ENCODE results near the gene KCP.
"Not testable (repeated sequence)": the region's sequence is repeated elsewhere in the genome, so short reads cannot be mapped to it uniquely, and the experiment has no call there.

Gene KCP

DNA sequence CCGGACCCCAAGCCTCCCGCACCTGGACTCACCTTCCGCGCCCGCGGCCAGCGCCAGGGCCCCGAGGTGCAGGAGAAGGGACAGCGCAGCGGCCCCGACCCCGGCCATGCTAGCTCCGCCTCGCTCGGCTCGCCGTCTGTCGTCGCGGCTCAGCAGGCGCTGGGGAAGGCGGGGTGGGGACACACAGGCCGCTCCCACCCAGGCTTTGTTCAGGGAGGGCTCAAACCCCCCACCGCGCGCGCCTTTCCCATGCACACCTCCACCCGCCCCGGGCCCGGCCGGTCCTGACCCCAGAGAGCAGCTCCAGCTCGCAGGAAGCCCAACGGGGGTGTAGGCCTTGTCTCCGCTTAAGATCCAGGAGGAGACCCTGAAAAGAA lies at the start of gene KCP:
Gene KCP, minus strand, starts transcription at position 141 of the 377 bp plus-strand sequence. Its CDS starts 33 bp downstream, at position 108.
- DNase-seq: no peak

- no peak for DNase-seq
Measured at GRCh38 chr7:128959296-128959695, 48.8 kb upstream of the KCP start.

DNA sequence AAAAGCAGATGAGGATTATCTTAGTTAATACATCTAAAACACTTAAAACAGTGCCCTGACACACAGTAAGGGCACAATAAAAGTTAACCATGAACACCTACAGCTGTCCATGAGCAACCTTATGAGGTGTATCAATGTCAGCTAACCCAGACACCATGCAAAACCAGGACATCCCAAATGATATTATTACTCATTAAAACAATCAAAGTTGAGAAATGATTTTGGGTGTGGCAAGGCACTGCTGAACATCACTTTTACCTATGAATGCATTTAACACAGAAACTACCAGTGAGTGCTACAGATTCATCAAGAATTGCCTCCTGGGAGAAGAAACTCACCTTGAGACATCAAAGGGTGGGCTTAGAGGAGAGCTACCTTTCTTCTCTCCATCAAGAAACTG lies 45.5 kb upstream of the KCP start:
- DNase-seq: no peak

GRCh38 chr7:128954830-128955802 lies 44.6 kb upstream of the KCP start:
- DNase-seq: no peak

DNA sequence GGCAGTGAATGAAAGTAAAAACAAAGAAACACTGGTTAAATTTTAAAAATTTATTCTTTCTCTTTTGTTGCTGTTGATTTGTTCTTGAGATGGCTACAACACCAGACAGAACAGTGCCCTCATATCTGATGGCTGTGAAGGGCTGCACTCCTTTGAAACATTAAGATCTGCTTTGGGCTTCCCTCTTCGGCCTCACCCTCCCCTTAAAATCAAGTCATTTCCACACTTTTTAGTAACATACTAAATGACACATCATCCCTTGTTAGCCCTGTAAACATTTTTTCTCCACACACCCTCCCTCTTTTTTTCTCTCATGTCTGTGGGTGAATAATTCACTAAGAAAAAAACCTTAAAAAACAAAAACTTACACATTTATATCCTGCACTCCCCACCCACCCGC lies 43.6 kb upstream of the KCP start:
- DNase-seq: no peak

DNA sequence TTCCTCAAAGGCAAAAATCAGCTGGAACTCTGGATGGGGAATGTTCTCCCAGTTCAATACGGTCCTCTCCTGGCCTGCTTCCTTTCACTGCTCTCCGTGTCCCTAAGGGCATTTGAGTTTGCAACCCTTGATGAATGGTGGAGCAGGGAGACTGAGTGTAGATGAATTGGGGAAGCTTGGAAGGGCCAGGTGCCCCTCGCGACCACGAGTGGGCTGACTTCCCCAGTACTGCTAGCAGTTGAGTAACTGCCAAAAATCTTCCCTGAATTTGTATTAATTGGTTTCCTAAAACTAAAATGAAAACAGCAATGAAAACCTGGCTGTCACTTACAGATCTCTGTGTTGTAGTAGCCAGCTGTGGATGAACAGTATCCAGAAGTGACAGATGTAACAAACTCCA lies 40.8 kb upstream of the KCP start:
- DNase-seq: no peak

DNA sequence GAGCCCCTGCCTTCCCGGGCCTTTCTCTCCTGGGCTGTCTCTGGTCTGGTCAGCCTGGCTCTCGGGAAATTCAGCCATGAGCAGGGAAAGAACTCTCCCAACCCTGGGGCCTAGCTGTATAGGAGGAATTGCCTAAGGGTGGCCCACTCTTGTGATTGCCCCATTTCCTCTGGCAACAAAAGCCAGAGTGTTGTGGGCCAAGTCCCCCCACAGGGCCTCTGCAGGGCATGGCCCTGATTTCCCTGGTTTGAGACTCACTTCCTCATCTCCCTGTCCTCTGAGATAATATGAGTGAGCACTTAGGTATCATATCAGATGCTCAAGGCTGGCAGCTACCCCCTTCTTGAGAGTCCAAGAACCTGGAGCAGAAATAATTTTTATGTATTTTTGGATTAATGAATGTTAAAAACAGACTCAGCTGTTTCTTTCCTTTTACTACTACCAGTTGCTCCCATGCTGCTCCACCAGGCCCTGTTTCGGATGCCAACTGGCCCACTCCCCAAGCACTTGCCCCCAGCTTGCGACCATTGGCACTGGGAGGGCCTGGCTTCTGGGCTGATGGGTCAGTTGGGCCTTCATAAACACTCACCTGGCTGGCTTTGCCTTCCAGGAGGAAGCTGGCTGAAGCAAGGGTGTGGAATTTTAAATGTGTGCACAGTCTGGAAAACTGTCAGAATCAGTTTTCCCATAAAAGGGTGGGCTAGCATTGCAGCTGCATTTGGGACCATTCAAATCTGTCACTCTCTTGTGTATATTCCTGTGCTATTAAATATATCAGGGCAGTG lies 38.7 kb upstream of the KCP start:
- no peak for DNase-seq

DNA sequence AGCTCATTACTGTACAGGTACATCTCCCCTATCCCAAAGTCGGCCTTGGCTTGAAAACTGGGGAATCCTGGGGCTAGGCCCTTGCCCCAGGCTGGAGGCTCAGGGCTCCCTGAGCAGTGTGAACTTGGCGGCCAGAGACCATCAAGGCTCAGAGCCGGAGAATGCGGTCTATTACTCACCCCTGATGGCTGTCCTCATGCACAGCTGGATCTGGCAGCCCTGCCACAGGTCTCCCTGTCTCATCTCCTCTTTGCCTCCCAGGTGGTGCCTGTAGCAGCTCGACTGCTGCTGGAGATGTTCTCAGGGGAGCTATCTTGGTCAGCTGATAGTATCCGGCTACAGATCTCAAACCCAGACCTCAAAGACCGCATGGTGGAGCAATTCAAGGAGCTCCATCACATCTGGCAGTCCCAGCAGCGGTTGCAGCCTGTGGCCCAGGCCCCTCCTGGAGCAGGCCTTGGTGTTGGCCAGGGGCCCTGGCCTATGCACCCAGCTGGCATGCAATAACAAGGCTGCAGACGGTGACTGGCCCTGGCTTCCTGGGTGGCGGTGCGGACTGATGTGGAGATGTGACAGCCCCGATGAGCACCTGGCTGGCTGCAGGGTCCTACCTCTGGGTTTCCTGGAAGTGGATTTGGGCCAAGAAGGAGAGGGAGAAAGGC lies 37.9 kb upstream of the KCP start:
- no peak for DNase-seq

GRCh38 chr7:128947854-128948253 lies 37.3 kb upstream of the KCP start:
- no peak for DNase-seq

DNA sequence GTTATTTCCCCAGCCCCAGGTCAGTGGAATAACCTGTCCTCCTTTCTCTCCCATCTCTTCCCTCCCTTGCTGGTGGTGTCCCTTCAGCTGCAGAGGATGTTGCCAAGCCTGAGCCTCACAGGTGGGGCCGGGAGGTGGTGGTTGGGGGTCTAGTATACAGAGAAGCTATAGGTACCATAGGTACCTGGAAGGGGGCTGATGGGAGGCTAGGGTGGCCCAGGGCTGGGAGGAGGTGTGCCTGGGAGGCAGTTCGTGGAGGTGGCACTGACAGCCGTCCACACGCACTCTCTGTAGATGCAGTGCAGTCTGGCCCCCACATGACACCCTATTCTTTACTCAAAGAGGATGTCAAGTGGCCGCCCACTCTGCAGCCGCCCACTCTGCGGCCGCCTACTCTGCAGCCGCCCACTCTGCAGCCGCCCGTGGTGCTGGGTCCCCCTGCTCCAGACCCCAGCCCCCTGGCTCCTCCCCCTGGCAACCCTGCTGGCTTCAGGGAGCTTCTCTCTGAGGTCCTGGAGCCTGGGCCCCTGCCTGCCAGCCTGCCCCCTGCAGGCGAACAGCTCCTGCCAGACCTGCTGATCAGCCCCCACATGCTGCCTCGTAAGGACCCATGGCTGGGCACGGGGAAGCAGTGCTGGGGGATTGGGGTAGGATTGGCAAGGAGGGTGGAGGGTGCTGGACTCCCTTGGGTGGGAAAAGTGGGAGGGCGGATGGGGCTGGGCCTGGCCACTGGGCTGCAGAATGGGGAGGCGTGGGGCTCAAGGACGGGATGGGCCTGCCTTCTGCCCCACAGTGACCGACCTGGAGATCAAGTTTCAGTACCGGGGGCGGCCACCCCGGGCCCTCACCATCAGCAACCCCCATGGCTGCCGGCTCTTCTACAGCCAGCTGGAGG lies 36.7 kb upstream of the KCP start:
- DNase-seq: no peak

DNA sequence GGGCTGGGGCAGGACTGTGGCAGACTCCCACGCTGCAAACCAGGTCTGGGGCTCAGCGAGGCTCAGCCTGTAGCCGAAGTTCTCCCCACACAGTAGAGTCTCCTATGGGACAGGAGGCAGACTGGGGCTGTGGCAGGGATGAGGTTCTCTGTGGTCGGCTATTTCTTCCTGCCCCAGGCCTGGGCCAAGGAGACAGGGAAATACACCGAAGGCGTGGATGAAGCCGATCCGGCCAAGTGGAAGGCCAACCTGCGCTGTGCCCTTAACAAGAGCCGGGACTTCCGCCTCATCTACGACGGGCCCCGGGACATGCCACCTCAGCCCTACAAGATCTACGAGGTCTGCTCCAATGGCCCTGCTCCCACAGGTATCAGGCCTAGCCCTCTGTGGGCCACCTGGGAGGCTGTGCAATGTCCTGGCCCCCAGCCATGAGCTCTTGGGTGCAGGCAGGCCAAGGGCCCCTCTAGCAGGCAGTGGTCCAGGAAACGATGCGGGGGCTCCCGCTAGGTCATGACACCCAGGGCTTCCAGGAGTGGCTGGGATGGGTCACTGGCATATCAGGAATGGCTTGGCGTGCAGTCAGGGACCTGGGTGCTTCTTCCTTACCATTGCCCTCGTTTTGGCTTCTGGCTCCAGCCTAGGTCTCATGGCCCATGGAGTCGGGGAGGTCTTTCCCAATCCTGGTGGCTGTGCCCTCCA lies 35.3 kb upstream of the KCP start:
- no peak for DNase-seq

DNA sequence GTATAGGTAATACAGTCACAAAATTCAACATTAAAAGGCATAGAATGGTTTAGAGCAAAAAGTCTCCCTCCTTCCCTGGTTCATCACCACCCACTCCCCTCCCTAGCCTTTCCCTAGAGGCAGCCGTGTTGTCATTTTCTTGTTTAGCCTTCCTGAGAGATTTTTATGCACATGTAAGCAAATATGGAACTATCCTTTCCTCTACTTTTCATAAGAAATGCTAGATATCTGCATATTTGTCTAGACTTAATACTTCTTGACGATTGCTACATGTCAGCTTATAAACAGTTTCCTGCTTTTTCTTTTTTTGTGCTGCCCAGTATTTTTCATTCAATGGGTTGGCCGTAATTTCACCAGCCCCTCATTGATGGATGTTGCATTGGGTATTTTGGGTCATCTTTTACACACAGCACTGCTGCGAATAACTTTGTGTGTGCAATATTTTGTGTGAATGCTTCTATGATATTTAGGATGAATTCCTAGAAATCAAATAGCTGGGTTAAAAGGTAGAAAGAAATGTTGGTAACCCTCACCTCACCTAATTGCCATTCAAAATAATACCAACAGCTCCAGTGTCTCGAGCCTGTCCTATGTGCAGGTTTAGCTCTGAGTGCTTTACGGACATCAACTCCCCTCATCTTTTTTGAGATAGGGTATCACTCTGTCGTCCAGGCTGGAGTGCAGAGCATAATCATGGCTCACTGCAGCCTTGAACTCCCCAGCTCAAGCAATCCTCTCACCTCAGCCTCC lies 34.2 kb upstream of the KCP start:
- no peak for DNase-seq

DNA sequence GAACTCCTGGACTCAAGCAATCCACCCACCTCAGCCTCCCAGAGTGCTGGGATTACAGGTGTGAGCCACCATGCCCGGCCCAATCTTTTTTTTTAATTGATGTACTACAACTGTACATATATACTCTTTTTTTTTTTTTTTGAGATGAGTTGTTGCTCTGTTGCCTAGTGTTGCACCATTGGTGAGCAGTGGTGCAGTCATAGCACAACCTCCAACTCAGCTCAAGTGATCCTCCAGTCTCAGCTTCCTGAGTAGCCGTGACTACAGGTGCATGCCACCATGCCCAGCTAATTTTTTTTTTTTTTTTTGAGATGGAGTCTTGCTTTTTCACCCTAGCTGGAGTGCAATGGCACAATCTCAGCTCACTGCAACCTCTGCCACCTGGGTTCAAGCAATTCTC lies 32.7 kb upstream of the KCP start:
- DNase-seq: not testable (repeated sequence)

DNA sequence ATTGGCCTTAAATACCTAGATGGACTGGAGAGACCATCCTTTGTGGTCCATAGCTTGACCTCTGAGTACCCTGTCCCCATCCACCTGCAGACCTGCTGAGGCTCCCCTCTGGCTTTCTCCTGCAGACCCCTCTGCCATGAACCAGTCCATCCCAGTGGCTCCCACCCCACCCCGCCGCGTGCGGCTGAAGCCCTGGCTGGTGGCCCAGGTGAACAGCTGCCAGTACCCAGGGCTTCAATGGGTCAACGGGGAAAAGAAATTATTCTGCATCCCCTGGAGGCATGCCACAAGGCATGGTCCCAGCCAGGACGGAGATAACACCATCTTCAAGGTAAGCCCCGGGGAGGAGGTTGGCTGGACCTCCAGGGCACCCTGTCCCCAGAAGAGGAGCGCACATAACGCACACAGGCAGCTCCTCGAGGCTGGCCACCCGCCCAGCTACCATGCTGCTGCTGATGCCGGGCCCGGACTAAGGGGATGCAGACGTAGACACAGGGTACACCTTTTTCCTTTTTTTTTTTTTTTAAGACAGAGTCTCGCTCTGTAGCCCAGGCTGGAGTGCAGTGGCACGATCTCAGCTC lies 31.5 kb upstream of the KCP start:
- no peak for DNase-seq

GRCh38 chr7:128941323-128941890 lies 30.9 kb upstream of the KCP start:
- DNase-seq: no peak

GRCh38 chr7:128940494-128941322 lies 30.2 kb upstream of the KCP start:
- peak; percentile 59 for DNase-seq

GRCh38 chr7:128939861-128940410 lies 29.4 kb upstream of the KCP start:
- DNase-seq: no peak

DNA sequence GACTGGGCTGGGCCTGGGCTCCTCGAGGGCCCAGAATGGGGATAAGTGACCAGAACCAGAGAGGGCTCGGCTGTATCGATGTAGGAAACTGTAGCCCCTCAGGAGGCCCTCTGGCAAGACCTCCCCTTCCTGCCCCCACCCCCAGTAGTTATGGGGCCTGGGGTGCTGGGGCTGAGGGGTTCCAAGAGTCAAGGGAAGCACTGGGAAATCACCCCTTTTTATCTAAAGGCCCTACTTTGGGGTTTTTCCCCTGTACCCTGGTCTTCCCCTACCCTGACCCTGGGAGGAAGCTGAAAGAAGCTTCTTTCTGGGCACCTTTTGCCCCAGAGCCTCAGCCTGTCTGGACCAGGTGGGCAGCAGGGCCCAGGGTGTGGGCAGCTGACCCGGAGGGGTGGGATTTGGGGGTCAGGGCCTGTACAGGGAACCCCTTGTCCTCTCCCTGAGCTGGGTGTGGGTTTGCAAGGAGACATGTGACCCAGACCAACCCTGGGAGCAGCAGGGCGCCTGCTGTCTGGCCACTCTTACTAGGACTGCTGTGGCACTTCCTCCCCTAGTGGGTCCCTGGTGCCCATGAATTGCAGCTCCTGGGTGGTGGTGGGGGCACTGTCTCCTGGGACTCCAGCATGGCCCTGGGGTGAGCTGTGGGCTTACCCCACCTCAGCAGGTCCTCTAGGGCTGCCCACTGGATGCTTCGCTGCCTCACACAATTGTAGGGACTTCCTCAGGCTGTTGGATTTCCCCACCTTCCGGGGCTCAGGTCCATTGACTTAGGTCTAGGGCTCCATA lies 28.8 kb upstream of the KCP start:
- no peak for DNase-seq

Measured in KG1 (cell line).